SK-N-DZ (cell line): Measurements from ENCODE around the gene HOXD3.

Experiments used
- DNase-seq: peaks from one replicate; pipeline ENCODE4 v3.0.0-alpha.2; 2015; ENCODE audit warnings: low spot score

The HOXD3 gene

GRCh38 chr2:176121190-176122051 lies 35.7 kb upstream of the HOXD3 start:
- no peak for DNase-seq

- peak; percentile 84 for DNase-seq
Observed at GRCh38 chr2:176122052-176122682, 34.9 kb upstream of the HOXD3 start.

GRCh38 chr2:176122683-176123410 lies 34.3 kb upstream of the HOXD3 start, which contains the start of gene HOXD9:
HOXD9 (plus strand) TSS chr2:176122719; CDS start chr2:176122769, 50 bp downstream.
- DNase-seq = no peak

- DNase-seq = no peak
Observed at GRCh38 chr2:176123411-176124109, 33.5 kb upstream of the HOXD3 start.

- no peak for DNase-seq
Observed at GRCh38 chr2:176124110-176124946, 32.8 kb upstream of the HOXD3 start.

GRCh38 chr2:176124947-176125771 lies 31.9 kb upstream of the HOXD3 start:
- no peak for DNase-seq

GRCh38 chr2:176125772-176126054 lies 31.4 kb upstream of the HOXD3 start:
- DNase-seq = no peak

- DNase-seq = peak; percentile 67
Observed at GRCh38 chr2:176126929-176127773, 30.0 kb upstream of the HOXD3 start.

GRCh38 chr2:176127774-176128072 lies 29.4 kb upstream of the HOXD3 start:
- no peak for DNase-seq

- DNase-seq = peak; percentile 68
Observed at GRCh38 chr2:176128172-176128981, 28.7 kb upstream of the HOXD3 start.

GRCh38 chr2:176128982-176129796 lies 27.9 kb upstream of the HOXD3 start, which contains the start of gene HOXD8:
HOXD8 (plus strand) TSS chr2:176129705; CDS start chr2:176130367, 662 bp downstream.
- peak; percentile 90 for DNase-seq

- peak; percentile 73 for DNase-seq
Observed at GRCh38 chr2:176129813-176130146, 27.3 kb upstream of the HOXD3 start.

GRCh38 chr2:176130147-176130956 lies 26.8 kb upstream of the HOXD3 start:
- peak; percentile 76 for DNase-seq

- DNase-seq = no peak
Observed at GRCh38 chr2:176130957-176131847, 25.9 kb upstream of the HOXD3 start.

GRCh38 chr2:176131848-176132158 lies 25.3 kb upstream of the HOXD3 start:
- no peak for DNase-seq
